Adrenal gland (tissue), 12 donors: Measurements from ENCODE around the gene PSG4. TPM values are rescaled to one million over a fixed set of nuclear protein-coding genes. Genes with fewer than 3 reads are reported as not detected.
"Not testable (repeated sequence)": the region's sequence is repeated elsewhere in the genome, so short reads cannot be mapped to it uniquely, and the experiment has no call there.

ENCODE experiments used
- DNase-seq, 7 donors: peaks; one replicate each; pipeline ENCODE4 v3.0.0-alpha.2; 2019 to 2020
- H3K27ac ChIP-seq, 5 donors: fragments of 200-600 bp; sonication (generic) in 4 of 5; 1 replicate in 3 of 5; 2 replicates in 2 of 5; pipeline versions ENCODE4 v1.5.1 to v1.8.0; 2016 to 2020; ENCODE audit warnings: mild to moderate bottlenecking in 1 of 5
- H3K27me3 ChIP-seq: fragments of 200-600 bp; 2 replicates; pipeline ENCODE4 v1.8.0; 2021
- H3K36me3 ChIP-seq, 2 donors: fragments of 200-600 bp; replicated peaks in 1 of 2; 1 replicate in 1 of 2; 2 replicates in 1 of 2; pipeline versions ENCODE4 v1.5.1 to v1.8.0; 2018 to 2022
- H3K4me1 ChIP-seq, 2 donors: fragments of 200-600 bp; replicated peaks in 1 of 2; 1 replicate in 1 of 2; 2 replicates in 1 of 2; pipeline versions ENCODE4 v1.5.1 to v1.8.0; 2018 to 2021
- H3K4me3 ChIP-seq, 4 donors: fragments of 200-600 bp; sonication (generic) in 3 of 4; one replicate each; pipeline ENCODE4 v1.5.1; 2016 to 2018
- H3K9me3 ChIP-seq, 3 donors: fragments of 200-600 bp; sonication (generic) in 1 of 3; replicated peaks in 1 of 3; 1 replicate in 2 of 3; 2 replicates in 1 of 3; pipeline versions ENCODE4 v1.5.1 to v1.8.0; 2016 to 2021
- POLR2A ChIP-seq, 2 donors: fragments of 450-650 bp; IDR thresholded peaks; one replicate each; pipeline ENCODE4 v1.6.1; 2017; ENCODE audit warnings: antibody characterized with exemption in 2 of 2, mild to moderate bottlenecking in 2 of 2, moderate library complexity in 1 of 2
- WGBS, 4 donors: extraction: QIAGEN DNeasy Blood & Tissue Kit in 2 of 4; methylation state at CpG; one replicate each; pipeline versions ENCODE4 v1.1.5 to v1.1.7; 2013 to 2017; 5-methylcytosine and 5-hydroxymethylcytosine counted together
- intact Hi-C, 2 donors: fragments of 100-400 bp; cut with DNase I; formaldehyde crosslinking; loops; one replicate each; pipeline versions ENCODE4 v1.14.1 to v1.15.0; 2022 to 2023
- polyA plus RNA-seq, 3 donors: library from polyadenylated mRNA; stranded (reverse); fragments of 200-250 nt in 2 of 3; fragments of 350-450 nt in 1 of 3; fragmentation: Illumina TruSeq in 1 of 3; extraction: RNeasy Lipid Tissue Mini Kit (QIAGEN cat#74804) in 1 of 3; gene quantifications; one replicate each; pipeline ENCODE4 v1.2.3, GENCODE V29; 2013 to 2014
- total RNA-seq, 9 donors: library from RNA; depleted of rRNA in 4 of 9; stranded (reverse); fragments of >200 nt in 4 of 9; fragments of 120-200 nt in 1 of 9; fragmentation: NEBNext Ultra II Directional in 1 of 9; extraction: Animal tissue kit (Norgen Biotek cat#: 25700) in 1 of 9; gene quantifications; one replicate each; pipeline versions ENCODE4 v1.1.0 to v1.2.4, GENCODE V29; 2013 to 2023
- TF ChIP-seq, protein P1 (sequence below), 6 experiments: fragments of 450-650 bp in 4 of 6; fragments of 200-600 bp in 2 of 6; sonication (generic) in 1 of 6; IDR thresholded peaks; 1 replicate in 5 of 6; 2 replicates in 1 of 6; pipeline versions ENCODE4 v1.5.1 to v1.8.0; 2016 to 2021; ENCODE audit warnings: antibody characterized with exemption in 6 of 6, mild to moderate bottlenecking in 2 of 6, moderate library complexity in 1 of 6
- donor health status: healthy with polysubstance abuse.
- donor health status: Bipolar disorder and iron deficiency.
- donor health status: DM: yes; HTN: yes; CAD: no.
- donor health status: DM: no; HTN: no; CAD: no.
- donor health status: DM: no; HTN: no; CAD: no.
- donor health status: DM: yes; HTN: yes; CAD: no.

Gene PSG4
- total and polyA plus RNA-seq, 12 donors: 0.14 to 0.55 (median 0.38) TPM; not detected in 8

- no peak for TF ChIP-seq POLR2A (IDR thresholded peaks at IDR 0.05)
- TF ChIP-seq, protein P1, sequence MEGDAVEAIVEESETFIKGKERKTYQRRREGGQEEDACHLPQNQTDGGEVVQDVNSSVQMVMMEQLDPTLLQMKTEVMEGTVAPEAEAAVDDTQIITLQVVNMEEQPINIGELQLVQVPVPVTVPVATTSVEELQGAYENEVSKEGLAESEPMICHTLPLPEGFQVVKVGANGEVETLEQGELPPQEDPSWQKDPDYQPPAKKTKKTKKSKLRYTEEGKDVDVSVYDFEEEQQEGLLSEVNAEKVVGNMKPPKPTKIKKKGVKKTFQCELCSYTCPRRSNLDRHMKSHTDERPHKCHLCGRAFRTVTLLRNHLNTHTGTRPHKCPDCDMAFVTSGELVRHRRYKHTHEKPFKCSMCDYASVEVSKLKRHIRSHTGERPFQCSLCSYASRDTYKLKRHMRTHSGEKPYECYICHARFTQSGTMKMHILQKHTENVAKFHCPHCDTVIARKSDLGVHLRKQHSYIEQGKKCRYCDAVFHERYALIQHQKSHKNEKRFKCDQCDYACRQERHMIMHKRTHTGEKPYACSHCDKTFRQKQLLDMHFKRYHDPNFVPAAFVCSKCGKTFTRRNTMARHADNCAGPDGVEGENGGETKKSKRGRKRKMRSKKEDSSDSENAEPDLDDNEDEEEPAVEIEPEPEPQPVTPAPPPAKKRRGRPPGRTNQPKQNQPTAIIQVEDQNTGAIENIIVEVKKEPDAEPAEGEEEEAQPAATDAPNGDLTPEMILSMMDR (IDR thresholded peaks at IDR 0.05): no peak
- no peak overlapping the region for H3K27ac ChIP-seq
- no peaks in the 10 kb centered on the region for H3K27me3 ChIP-seq
- 42 to 51% (median 44%) methylated on average over 3 to 4 of the region's 4 CpGs for WGBS, 4 donors
- H3K4me1 ChIP-seq: no peaks in the 10 kb centered on the region
- intact Hi-C loops: no loop called here
- no peaks in the 10 kb centered on the region for H3K36me3 ChIP-seq
- DNase-seq: no peak
- no peaks in the 10 kb centered on the region for H3K9me3 ChIP-seq
- no peak overlapping the region for H3K4me3 ChIP-seq
Observed at GRCh38 chr19:43207991-43208390, 2.6 kb upstream of the PSG4 start.

GRCh38 chr19:43207174-43207573 is 1.7 kb upstream of the PSG4 start:
- H3K27ac ChIP-seq, H3K27me3 ChIP-seq, H3K4me1 ChIP-seq, H3K9me3 ChIP-seq, H3K36me3 ChIP-seq, H3K4me3 ChIP-seq, intact Hi-C loops: not testable (repeated sequence)
- 29 to 61% (median 41%) methylated on average over 6 to 8 of the region's 8 CpGs for WGBS, 4 donors
- TF ChIP-seq, protein P1 (IDR thresholded peaks at IDR 0.05): peak in 4 of 6 experiments; percentile 45 to 60 (median 54)
- DNase-seq: peak in 4 of 7 donors; percentile 14 to 43 (median 34)

DNA sequence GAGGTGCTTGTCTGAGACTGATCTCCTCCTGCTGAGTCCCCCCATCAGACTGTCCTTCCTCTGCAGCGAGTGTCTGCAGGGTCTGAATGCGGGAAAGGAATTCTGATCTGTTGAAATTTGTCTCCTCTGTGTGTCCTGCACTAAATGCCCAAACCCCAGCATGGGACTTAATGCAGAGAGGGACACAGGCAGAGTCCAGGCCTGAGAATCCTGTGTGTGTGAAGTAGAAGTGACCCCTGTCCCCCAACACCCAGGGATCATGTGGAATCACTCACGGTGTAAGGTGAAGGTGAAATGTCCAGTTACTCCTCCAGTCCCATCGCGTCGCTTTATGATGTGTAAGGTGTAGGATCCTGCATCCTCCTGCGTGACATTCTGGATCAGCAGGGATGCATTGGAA is 1.8 kb downstream of the PSG4 start:
- H3K36me3 ChIP-seq, H3K9me3 ChIP-seq, H3K4me1 ChIP-seq, H3K4me3 ChIP-seq, intact Hi-C loops, H3K27ac ChIP-seq, DNase-seq, H3K27me3 ChIP-seq: not testable (repeated sequence)
- WGBS, 4 donors: 87 to 89% (median 88%) methylated on average over 7 of the region's 7 CpGs

DNA sequence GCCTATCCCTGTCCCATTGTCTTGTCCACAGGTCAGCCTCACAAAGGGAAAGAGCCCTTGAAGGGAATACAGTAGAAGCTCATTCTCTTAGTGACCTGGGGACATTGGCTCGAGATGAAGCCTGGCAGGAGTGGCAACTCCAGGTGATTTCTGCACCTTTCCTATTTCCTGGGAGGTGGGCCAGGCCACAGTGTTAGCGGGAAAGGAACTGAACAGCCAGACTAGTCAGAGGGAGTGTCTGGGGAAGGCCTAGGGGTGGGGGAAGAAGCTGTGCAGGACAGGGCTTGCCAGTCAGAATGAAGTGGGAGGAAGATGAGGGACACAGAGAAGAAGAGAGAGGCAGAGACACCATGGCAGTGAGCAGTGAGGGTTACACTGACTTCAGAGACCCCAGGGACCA is 3.5 kb downstream of the PSG4 start:
- H3K36me3 ChIP-seq, H3K9me3 ChIP-seq, intact Hi-C loops, DNase-seq, H3K4me3 ChIP-seq, H3K27me3 ChIP-seq, H3K4me1 ChIP-seq: not testable (repeated sequence)
- peak overlapping the region in 2 of 5 donors; percentile 69 to 76 for H3K27ac ChIP-seq
- 54 to 83% (median 71%) methylated on average over 2 of the region's 2 CpGs for WGBS, 4 donors

DNA sequence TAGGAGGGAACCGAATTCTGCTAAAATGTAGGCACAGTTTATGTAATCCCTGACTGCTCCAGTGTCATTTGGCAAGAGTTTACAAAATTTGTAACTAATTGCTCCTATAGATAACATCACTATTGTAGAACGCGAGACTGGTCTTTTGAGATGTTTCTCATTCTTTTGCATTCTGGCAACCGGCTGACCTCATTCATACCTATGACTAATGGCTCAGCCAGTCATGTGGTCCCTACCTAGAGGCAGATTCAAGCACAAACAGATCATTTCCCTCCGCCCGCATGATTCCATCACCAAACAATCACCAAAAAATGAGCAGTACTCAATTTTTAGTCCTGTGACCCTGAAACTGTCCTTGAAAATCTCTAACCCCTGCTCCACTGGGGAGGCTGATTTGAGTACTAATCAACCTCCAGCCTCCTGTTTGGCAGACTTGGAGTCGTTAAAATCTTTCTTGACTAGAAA is 4.1 kb downstream of the PSG4 start:
- H3K27ac ChIP-seq: peak overlapping the region in 2 of 5 donors; percentile 69 to 76
- intact Hi-C loops, H3K9me3 ChIP-seq, H3K27me3 ChIP-seq, H3K4me3 ChIP-seq, H3K36me3 ChIP-seq, H3K4me1 ChIP-seq: not testable (repeated sequence)
- DNase-seq: peak in 4 of 7 donors; percentile 29 to 59 (median 46)
- 35 to 57% (median 49%) methylated on average over 6 to 7 of the region's 7 CpGs for WGBS, 4 donors

GRCh38 chr19:43198686-43199419 is 6.6 kb downstream of the PSG4 start:
- 44 to 70% (median 55%) methylated on average over 4 to 5 of the region's 5 CpGs for WGBS, 4 donors
- H3K27me3 ChIP-seq, intact Hi-C loops, H3K9me3 ChIP-seq, H3K4me3 ChIP-seq, H3K27ac ChIP-seq, H3K4me1 ChIP-seq, H3K36me3 ChIP-seq: not testable (repeated sequence)
- peak in 3 of 7 donors; percentile 45 to 55 (median 54) for DNase-seq
- TF ChIP-seq, protein P1 (IDR thresholded peaks at IDR 0.05): peak in 3 of 6 experiments; percentile 4 to 26 (median 14)

DNA sequence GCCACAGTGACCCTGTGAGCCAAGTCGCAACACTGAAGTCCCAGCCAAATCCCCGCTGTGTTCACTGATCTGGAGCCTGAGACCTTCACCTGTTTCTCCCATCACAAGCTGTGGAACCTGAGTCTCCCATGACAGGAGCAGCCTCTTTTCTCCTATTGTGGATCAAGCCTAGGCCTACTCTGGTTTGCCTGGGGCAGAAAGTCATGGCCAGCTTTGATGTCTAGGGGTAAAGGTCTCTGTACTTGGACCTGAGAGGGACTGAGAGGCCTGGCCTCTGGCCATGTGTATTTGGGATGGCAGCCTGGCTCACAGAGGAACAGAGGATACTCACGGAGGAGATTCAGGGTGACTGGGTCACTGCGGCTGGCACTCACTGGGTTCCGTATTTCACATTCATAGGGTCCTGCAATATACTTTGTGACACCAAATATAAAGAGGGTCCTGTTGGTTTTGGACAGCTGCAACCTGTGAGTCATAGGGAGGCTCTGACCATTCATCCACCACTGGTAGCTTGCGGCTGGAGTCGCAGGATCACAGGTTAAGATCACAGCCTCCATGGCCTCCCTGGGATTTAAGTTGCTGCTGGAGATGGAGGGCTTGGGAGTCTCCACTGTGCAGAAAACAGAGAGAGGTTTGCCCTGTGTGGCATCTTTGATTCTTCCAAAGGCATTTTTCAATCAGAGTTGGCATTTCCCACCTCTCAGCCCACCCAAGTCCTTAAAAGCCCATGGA is 7.6 kb downstream of the PSG4 start:
- H3K27me3 ChIP-seq, intact Hi-C loops, H3K36me3 ChIP-seq, H3K4me3 ChIP-seq, H3K4me1 ChIP-seq, H3K9me3 ChIP-seq, DNase-seq, H3K27ac ChIP-seq: not testable (repeated sequence)
- WGBS, 4 donors: 69 to 90% (median 88%) methylated on average over 2 to 4 of the region's 7 CpGs

DNA sequence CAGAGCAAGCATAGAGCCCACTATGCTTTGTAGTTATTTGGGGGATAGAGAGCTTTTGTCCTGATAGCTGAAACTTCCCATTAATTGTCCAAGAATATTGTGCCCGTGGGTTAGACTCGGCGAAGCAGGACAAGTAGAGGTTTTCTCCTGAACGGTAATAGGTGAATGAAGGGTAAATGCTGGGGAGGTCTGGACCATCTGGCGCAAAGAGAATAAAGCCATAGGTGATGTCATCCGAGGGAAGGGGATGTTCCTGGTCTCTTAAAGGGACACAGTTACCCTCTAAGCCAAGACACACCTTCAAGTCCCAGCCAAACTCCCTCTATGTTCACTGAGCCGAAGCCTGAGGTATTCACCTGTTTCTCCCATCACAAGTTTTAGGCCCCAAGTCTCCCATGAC is 11.0 kb downstream of the PSG4 start:
- 74 to 83% (median 78%) methylated on average over 7 of the region's 7 CpGs for whole genome bisulfite sequencing, 4 donors
- H3K9me3 ChIP-seq, DNase-seq, H3K4me1 ChIP-seq, H3K36me3 ChIP-seq, H3K4me3 ChIP-seq, H3K27ac ChIP-seq, H3K27me3 ChIP-seq, intact Hi-C loops: not testable (repeated sequence)
